IPS-20b (cell line): ENCODE data around the gene MTMR6.

Experiments used
- H3K27ac ChIP-seq: one replicate; pipeline ENCODE4 v1.5.1; 2013; ENCODE audit warnings: low read length
- H3K27me3 ChIP-seq: 2 replicates; pipeline ENCODE4 v1.6.1; 2013; ENCODE audit warnings: mild to moderate bottlenecking, low read length, inconsistent platforms; ENCODE audit not compliant: insufficient read depth
- H3K36me3 ChIP-seq: 2 replicates; pipeline ENCODE4 v1.6.1; 2013; ENCODE audit warnings: low read depth, mild to moderate bottlenecking, inconsistent platforms, low read length, moderate library complexity; ENCODE audit not compliant: insufficient read depth
- H3K4me1 ChIP-seq: 2 replicates; pipeline ENCODE4 v1.6.1; 2013; ENCODE audit warnings: mild to moderate bottlenecking, control low read depth, inconsistent platforms, low read length, moderate library complexity; ENCODE audit not compliant: insufficient read depth
- H3K4me3 ChIP-seq: 2 replicates; pipeline ENCODE4 v1.5.1; 2013; ENCODE audit warnings: mild to moderate bottlenecking, low read length, inconsistent platforms
- H3K9ac ChIP-seq: 2 replicates; pipeline ENCODE4 v1.6.1; 2013; ENCODE audit warnings: low read depth, mild to moderate bottlenecking, inconsistent platforms, low read length, moderate library complexity
- H3K9me3 ChIP-seq: 2 replicates; pipeline ENCODE4 v1.6.1; 2013; ENCODE audit warnings: mild to moderate bottlenecking, low read depth, low read length, inconsistent platforms; ENCODE audit not compliant: insufficient read depth

MTMR6 gene

GRCh38 chr13:25233861-25234260 is 53.4 kb downstream of the MTMR6 start:
- Histone ChIP-seq H3K36me3 (no peaks in the 10 kb centered on the region), H3K27ac (no peak overlapping the region), H3K4me1 (no peaks in the 10 kb centered on the region), H3K9ac (no peak overlapping the region), H3K4me3 (no peak overlapping the region), H3K27me3 (no peaks in the 10 kb centered on the region), H3K9me3 (no peaks in the 10 kb centered on the region)

- H3K4me3 ChIP-seq = no peak overlapping the region
- H3K27ac ChIP-seq = no peak overlapping the region
- H3K36me3 ChIP-seq = no peaks in the 10 kb centered on the region
- H3K9me3 ChIP-seq = no peaks in the 10 kb centered on the region
- no peak overlapping the region for H3K9ac ChIP-seq
- H3K4me1 ChIP-seq = no peaks in the 10 kb centered on the region
- no peaks in the 10 kb centered on the region; the same call in 1 of the 2 replicates for H3K27me3 ChIP-seq
Measured at GRCh38 chr13:25232937-25233515, 54.3 kb downstream of the MTMR6 start.

- Histone ChIP-seq H3K27ac (no peak overlapping the region), H3K9ac (no peak overlapping the region), H3K27me3 (no peaks in the 10 kb centered on the region; the same call in 1 of the 2 replicates), H3K36me3 (no peaks in the 10 kb centered on the region), H3K4me1 (no peaks in the 10 kb centered on the region), H3K4me3 (no peak overlapping the region), H3K9me3 (no peaks in the 10 kb centered on the region)
Measured at GRCh38 chr13:25231517-25231916, 55.8 kb downstream of the MTMR6 start.

GRCh38 chr13:25227690-25228089 is 59.6 kb downstream of the MTMR6 start:
- H3K36me3 ChIP-seq = no peaks in the 10 kb centered on the region

GRCh38 chr13:25225970-25226369 is 61.3 kb downstream of the MTMR6 start:
- Histone ChIP-seq H3K4me1 (no peaks in the 10 kb centered on the region), H3K36me3 (no peaks in the 10 kb centered on the region), H3K27me3 (no peaks in the 10 kb centered on the region; the same call in 1 of the 2 replicates), H3K27ac (no peak overlapping the region), H3K9me3 (no peaks in the 10 kb centered on the region), H3K4me3 (no peak overlapping the region), H3K9ac (no peak overlapping the region)

More at GRCh38 chr13:25227690-25228089, 59.6 kb downstream of the MTMR6 start:
- H3K27me3 ChIP-seq = no peaks in the 10 kb centered on the region; the same call in 1 of the 2 replicates
- H3K9me3 ChIP-seq = no peaks in the 10 kb centered on the region
- no peak overlapping the region for H3K27ac ChIP-seq
- H3K4me1 ChIP-seq = no peaks in the 10 kb centered on the region
- H3K4me3 ChIP-seq = no peak overlapping the region
- no peak overlapping the region for H3K9ac ChIP-seq

- no peaks in the 10 kb centered on the region for H3K4me1 ChIP-seq
- H3K4me3 ChIP-seq = no peak overlapping the region
- H3K36me3 ChIP-seq = no peaks in the 10 kb centered on the region
- H3K9ac ChIP-seq = no peak overlapping the region
- no peaks in the 10 kb centered on the region for H3K9me3 ChIP-seq
- no peak overlapping the region for H3K27ac ChIP-seq
- no peaks in the 10 kb centered on the region; the same call in 1 of the 2 replicates for H3K27me3 ChIP-seq
Measured at GRCh38 chr13:25224151-25224550, 63.1 kb downstream of the MTMR6 start.

- H3K27ac ChIP-seq = no peak overlapping the region
- H3K4me3 ChIP-seq = no peak overlapping the region
- no peaks in the 10 kb centered on the region for H3K4me1 ChIP-seq
- no peaks in the 10 kb centered on the region for H3K9me3 ChIP-seq
- H3K27me3 ChIP-seq = no peaks in the 10 kb centered on the region
- no peak overlapping the region for H3K9ac ChIP-seq
- no peaks in the 10 kb centered on the region for H3K36me3 ChIP-seq
Measured at GRCh38 chr13:25222740-25223139, 64.5 kb downstream of the MTMR6 start.

GRCh38 chr13:25218019-25218418 is 69.3 kb downstream of the MTMR6 start:
- peaks cover 5% of the 10 kb centered on the region; the same call in 1 of the 2 replicates for H3K4me1 ChIP-seq
- H3K9ac ChIP-seq = no peak overlapping the region
- H3K27me3 ChIP-seq = no peaks in the 10 kb centered on the region
- no peaks in the 10 kb centered on the region for H3K9me3 ChIP-seq
- no peak overlapping the region for H3K27ac ChIP-seq
- H3K4me3 ChIP-seq = no peak overlapping the region
- no peaks in the 10 kb centered on the region for H3K36me3 ChIP-seq

- Histone ChIP-seq H3K27ac (no peak overlapping the region), H3K9ac (no peak overlapping the region), H3K4me3 (no peak overlapping the region), H3K36me3 (no peaks in the 10 kb centered on the region), H3K9me3 (no peaks in the 10 kb centered on the region), H3K4me1 (peaks cover 5% of the 10 kb centered on the region; the same call in 1 of the 2 replicates), H3K27me3 (no peaks in the 10 kb centered on the region)
Measured at GRCh38 chr13:25217023-25217885, 70.0 kb downstream of the MTMR6 start.

- Histone ChIP-seq H3K36me3 (no peaks in the 10 kb centered on the region), H3K4me1 (peaks cover 5% of the 10 kb centered on the region; the same call in 1 of the 2 replicates), H3K27ac (no peak overlapping the region), H3K27me3 (no peaks in the 10 kb centered on the region), H3K9me3 (no peaks in the 10 kb centered on the region), H3K4me3 (no peak overlapping the region), H3K9ac (no peak overlapping the region)
Measured at GRCh38 chr13:25215253-25215575, 72.1 kb downstream of the MTMR6 start.

- Histone ChIP-seq H3K4me3 (no peak overlapping the region), H3K27ac (no peak overlapping the region), H3K36me3 (no peaks in the 10 kb centered on the region)
Measured at GRCh38 chr13:25214491-25215252, 72.6 kb downstream of the MTMR6 start.

More at GRCh38 chr13:25214491-25215252, 72.6 kb downstream of the MTMR6 start:
- H3K9me3 ChIP-seq = no peaks in the 10 kb centered on the region
- peaks cover 5% of the 10 kb centered on the region; the same call in 1 of the 2 replicates for H3K4me1 ChIP-seq
- H3K9ac ChIP-seq = no peak overlapping the region
- no peaks in the 10 kb centered on the region for H3K27me3 ChIP-seq
